ENCODE data around the gene VWA3A.
A peak's percentile ranks its signal among the peaks of the same experiment; 100 is the strongest.
"Not testable (repeated sequence)": the region's sequence is repeated elsewhere in the genome, so short reads cannot be mapped to it uniquely, and the experiment has no call there.

Gene VWA3A, protein sequence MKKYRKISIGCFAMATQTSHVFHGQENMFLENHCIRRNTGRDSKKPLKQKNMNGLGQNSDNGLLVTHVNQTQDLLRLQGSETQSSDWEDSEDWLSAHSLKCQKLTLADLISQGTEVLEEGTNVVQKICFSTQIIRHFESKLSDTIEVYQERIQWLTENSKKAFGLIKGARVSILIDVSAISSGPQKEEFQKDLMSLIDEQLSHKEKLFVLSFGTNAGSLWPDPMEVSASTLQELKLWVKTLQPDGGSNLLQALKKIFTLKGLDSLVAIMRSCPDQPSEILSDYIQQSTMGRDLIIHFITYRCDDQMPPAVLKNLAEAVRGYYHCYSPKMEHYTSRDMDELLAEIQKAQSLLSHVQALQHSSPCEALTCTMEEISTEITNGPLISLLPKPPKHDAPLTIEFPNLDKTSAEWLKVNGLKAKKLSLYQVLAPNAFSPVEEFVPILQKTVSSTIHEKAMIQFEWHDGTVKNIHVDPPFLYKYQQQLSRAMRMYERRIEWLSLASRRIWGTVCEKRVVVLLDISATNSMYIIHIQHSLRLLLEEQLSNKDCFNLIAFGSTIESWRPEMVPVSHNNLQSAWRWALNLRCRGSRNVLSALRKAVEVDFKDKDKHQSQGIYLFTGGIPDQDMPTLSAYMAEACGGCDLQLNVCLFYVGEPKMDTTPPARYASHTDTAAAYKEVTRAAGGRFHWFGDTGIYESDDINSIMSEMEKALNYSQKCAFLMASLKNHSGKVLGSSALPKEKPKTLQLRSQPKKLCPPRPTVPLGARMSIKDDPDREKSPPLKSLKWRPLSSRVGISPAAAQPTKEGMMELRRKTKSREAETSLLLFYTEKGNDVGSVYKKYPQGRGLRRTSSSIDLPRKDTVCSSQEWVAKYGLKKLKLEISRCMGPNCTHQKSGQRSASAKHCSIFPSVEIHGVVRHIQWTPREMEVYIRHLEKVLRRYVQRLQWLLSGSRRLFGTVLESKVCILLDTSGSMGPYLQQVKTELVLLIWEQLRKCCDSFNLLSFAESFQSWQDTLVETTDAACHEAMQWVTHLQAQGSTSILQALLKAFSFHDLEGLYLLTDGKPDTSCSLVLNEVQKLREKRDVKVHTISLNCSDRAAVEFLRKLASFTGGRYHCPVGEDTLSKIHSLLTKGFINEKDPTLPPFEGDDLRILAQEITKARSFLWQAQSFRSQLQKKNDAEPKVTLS

DNA sequence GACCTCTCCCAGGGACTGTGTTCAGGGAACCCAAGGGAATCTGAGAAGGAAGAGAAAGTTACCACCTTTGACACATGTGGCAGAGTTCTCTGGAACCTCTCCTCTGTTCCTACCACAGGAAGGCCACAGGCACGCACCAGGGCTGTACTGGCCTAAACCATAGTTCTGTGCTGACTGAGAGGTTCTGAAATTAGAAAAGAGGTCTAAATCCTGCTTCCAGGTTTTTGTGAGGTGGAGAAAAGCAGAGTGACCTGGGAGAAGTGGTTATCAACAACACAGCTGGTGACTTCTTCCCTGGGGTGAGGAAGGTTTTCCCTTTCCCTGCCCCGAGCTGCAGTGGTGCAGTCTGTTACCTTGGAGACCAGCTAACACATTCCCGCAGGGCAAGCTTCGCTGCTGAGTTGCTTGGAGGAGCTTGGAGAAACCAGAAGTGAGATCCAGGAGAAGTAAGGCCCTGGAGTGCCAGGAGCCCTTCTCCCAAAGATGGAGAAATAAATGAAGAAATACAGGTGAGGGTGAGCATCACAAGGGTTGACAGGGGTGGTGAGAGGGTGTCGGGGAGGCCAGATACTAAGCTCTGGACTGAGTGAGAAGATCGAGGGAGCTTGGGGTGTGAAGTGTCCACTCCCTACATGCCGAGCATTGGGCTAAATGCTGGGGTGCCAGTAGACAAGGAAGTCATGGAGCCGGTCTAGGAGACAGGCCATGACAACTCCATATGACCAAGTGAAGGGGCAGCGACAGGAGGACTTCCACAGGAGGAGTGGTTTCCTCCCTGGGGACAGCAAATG lies at the start of gene VWA3A:
Gene VWA3A, plus strand, starts transcription at position 399 of the 791 bp plus-strand sequence. Its CDS starts 97 bp downstream, at position 496.
- DNase-seq = no peak

DNA sequence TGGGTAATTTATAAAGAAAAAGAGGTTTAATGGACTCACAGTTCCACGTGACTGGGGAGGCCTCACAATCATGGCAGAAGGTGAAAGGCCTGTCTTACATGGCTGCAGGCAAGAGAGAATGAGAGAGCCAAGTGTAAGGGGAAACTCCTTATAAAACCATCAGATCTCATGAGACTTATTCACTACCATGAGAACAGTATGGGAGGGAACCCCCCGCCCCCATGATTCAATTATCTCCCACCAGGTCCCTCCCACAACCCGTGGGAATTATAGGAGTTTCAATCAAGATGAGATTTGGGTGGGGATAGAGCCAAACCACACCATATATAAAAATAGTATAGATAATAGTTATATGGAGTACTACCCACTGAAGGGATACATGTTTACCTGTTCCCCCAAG lies 48.5 kb upstream of the VWA3A start:
- DNase-seq = peak in 2 of 3 donors; percentile 25 to 39

DNA sequence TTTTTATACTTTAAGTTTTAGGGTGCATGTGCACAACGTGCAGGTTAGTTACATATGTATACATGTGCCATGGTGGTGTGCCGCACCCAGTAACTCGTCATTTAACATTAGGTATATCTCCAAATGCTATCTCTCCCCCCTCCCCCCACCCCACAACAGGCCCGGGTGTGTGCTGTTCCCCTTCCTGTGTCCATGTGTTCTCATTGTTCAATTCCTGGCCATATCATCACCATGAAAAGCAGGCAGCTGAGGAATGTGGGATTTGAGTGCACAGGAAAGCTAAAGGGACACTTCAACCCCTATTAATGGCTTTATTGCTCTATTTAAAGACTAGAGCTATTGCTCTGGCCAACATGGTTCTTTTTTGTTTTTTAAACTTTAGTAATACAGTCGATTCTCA lies 46.5 kb upstream of the VWA3A start:
- not testable (repeated sequence) for DNase-seq

DNA sequence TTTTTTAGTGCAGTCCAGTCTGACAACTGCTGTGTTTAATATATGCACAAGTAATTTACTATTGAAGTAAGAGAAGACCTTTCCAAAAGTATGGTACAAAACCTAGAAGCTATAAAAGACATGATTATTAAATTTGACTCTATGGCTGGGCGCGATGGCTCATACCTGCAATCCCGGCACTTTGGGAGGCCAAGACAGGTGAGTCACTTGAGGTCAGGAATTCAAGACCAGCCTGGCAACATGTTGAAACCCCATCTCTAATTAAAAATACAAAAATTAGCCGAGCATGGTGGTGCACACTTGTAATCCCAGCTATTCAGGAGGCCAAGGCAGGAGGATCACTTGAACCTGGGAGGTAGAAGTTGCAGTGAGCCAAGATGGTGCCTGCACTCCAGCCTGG lies 41.4 kb upstream of the VWA3A start:
- DNase-seq = no peak

DNA sequence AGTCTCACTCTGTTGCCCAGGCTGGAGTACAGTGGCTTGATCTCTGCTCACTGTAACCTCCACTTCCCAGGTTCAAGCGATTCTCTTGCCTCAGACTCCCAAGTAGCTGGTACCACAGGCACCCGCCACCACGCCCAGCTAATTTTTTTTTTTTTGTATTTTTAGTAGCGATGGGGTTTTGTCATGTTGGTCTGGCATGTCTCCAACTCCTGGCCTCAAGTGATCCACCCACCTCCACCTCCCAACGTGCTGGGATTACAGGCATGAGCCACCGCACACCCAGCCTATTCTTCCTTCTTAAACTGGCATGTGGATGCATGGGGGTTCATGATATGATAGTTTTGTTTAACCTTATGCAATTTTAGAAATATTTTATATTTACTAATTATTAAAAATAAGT lies 39.4 kb upstream of the VWA3A start:
- no peak for DNase-seq

DNA sequence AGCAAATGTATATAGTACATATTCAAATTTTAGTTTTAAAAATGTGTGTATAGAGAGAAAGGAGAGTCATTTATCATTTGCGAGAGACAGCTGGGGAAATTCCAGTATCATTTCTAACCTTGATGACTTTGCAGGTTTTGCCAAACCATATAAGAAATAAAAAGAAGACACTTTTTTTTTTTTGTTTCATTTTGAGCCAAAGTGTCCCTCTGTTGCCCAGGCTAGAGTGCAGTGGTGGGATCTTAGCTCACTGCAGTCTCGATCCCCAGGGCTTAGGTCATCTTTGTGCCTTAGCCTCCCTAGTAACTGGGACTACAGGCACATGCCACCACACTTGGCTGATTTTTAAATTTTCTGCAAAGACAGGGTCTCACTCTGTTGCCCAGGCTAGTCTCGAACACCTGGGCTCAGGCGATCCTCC lies 38.4 kb upstream of the VWA3A start:
- no peak for DNase-seq

DNA sequence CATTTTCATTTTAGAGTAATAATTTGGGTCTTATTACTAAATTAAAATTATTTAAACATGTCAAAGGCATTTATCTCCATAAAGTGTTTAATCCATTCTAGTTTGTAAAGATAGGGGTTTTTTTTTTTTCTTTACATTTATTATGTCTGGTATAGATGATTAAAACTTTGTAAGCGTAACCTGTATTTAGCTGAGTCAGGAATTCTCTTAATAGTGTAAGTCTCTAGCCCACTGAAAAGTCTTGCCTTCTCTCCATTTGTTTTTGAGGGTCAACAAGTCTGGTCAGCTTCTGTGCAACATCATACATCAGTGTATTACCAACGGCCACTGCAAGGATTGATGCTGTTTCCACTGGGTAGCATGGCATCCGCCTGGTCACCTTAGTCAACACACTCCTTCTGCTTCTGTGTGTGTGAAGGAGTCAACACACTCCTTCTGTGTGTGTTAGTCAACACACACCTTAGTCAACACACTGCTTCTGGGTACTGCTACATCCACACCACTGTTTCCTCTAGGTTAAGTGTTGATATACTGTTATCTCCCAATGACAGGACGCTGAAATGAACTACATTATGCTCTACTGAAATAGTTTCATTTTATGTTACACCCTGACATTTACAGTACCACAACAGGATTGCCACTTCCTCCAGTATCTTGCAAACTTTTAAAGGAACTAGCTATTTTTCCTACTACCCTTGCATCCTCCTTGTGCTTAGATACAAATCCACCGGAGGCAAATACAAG lies 37.3 kb upstream of the VWA3A start:
- no peak for DNase-seq

DNA sequence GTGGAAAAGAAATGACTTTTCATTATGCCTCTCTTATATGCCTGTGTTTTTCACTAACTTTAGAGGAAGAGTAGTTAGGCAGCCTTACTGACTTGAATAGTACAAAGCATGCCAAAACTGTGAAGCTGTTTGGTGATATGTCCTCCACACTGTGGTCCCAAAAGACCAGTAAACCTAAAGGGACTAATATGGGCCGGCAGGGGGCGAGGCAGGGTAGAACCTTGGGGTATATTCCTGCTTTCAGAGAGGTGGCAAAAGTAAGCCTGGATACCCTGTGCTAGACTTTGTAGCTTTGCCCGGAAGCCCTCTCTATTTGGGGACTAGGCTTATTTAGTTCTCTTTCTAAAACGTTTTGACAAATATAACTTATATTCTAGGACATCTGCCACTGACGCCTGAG lies 36.5 kb upstream of the VWA3A start:
- DNase-seq = no peak

DNA sequence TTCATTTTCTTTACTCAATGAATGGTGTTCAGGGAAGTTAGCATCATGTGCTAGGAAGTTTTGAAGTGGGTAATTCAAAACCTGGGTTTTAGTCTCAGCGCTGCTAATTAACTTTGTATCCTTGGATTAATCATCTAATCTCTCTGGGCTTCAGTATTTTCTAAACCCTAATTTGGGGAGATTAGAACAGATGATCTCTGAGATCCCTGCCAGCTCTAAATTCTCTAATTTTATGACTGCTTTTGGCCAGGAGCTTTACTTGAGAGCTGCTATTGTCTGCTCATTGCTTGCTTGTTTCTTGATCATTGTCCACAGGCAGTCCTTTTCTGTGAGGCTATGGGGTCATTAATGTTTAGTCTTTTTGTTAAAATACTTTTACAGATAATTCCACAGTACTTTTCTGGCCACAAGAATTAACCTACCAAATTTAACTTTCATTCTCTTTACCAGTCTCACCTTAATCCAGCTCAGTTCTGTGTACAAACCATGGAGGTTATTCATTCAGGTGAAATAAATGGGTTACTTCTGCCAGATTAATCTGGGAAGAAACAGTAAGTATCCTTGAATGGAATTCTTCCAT lies 28.4 kb upstream of the VWA3A start:
- no peak for DNase-seq

DNA sequence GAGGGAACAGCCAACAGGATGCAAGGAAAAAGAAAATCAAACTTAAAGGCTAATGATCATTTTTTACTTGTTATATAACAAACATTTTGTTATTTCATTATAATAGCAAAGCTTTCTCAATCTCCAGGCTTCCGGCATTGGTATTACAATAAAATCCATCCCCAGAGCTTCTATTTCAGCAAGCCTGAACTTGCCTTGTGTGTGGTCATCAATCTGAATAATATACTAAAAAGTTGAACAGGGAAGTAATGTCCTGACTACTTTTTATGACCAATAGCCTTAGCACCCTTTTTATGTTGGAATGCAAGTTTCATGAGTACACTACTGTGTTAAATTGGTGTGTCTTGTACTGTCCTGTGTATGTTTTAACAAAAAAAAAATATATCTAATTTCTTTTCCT lies 27.1 kb upstream of the VWA3A start:
- DNase-seq = no peak

DNA sequence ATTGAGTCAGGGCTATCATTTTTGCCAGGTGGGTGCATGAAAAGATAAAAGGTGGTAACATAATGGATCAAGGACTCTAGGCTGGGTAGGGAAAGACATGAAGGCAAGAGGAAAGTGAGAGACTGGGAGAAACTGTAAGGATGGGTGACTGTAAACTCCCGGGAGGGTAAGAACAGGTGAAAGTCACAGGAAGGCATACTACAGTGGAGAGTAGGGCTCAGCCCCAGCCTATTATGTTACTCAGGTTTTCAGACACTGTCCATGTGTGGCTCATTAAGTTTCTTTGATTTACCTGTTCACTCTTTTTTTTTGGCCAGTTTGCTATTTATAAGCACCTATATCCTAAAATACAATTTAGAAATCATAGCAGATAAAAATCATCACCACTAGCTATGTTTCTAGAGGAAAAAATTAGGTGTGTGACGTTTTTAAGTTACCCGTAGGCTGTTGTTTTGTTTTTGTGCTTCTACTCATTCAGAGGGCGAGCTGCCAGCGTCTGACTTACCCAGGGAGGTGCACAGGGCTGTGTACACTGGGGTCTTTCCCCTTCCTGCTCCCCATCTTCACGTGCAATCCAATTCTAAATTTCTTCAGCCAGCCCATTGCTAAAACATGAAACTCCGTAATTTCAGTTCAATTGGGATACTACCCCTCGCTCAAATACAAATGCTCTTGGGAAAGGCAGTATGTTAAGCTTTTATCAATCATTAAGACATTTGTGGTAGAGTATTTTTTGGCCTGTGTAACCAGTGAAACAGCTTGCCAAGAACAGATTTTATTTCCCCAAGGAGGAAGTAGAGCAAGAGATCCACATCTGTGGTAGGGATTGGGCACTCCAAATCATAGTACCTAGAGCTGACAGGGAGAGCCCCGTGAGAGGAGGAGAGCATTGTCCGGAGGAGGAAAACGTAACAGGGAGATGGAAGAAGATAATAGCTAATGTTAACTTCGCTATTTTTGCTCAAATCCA lies 21.7 kb upstream of the VWA3A start:
- DNase-seq = no peak

DNA sequence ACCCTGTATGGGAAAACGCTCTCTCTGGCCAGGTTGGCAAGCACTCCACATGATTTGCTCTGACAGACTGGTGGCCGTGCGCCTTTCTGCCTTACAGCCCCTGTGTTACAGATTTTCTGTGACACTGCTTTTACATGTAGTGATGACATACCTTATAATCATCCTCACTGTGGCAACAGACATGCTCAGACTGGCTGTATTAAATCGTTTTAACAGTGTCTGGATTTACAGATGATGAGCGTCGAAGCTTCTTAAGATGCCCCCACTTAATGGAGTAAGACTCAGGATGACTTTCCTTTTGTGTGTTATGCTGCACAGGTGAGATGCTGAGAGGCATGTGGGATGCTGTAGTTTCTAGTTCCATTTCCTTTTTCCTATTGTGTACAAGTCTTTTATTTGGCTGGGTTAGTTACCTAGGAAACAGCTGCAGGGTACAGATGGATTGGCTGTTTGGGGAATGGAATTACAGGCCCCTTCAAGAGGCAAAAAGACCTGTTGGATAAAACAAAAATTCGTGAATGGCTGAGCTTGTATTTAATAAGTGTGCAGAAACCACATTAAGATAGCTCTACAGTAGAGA lies 20.9 kb upstream of the VWA3A start:
- no peak for DNase-seq

DNA sequence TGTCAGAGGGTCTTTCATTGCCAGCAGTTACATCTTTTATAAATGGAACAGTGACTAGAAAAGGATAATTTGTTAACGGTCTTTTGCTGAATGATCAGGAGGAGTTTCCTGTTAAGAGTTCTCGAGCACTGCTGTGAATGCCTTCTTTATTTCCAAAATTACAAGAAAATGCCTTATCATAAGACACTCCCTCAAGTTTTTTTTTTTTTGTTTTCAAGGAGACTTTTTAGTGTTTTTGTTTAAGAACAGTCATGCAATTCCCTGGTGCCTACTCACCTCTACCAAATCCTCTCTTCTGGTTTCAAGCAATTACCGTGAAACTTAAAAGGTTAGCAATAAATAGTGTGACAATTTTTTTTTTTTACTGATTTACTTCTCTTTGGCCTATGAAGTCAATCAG lies 19.0 kb upstream of the VWA3A start:
- no peak for DNase-seq

DNA sequence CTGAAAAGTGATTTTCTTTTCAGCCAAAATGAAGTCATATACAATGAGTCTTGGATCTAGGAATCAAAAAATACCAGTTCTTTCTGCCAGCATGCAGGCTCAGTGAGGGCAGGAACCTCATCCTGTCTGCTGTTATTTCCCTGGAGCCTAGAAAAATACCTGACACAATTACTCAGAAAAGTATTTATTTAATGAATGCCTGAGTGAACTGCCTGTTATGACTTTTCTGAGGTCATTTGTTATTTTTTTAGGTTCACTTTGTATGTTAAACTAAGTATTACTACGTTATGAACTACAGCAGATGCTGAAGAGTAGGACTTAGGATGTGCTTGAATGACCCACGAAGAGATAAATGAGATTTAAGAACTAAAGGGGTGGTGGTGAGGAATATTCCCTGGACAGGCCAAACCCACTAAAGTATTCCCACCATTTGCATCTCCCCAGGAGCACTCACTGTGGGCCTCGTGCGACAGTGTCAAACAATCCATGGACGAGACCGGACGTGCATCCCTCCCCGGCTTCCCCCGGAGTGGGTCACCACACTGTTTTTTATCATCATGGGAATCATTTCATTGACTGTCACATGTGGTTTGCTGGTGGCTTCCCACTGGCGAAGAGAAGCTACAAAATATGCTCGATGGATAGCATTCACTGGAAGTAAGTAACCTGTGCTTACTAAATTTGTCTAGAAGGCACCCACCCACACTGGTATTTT lies 17.1 kb upstream of the VWA3A start:
- no peak for DNase-seq

DNA sequence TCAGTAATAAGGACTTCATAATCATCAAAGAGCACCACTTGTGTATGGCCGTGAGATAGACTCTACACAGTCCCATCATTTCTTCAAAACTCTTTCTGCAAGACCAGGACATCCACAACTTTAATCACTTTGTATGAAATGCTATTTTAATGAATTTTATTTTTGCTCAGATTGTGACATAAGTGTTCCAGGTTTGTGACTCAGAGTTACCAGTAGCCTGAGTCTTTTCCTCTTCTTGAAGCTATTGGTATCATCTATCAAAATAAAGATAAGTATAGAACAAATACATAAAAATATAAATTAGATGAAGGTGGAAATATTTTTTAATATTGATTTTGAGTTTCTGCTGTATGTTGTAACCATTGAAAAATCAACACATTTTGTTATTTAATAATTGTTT lies 16.6 kb upstream of the VWA3A start:
- DNase-seq = no peak

DNA sequence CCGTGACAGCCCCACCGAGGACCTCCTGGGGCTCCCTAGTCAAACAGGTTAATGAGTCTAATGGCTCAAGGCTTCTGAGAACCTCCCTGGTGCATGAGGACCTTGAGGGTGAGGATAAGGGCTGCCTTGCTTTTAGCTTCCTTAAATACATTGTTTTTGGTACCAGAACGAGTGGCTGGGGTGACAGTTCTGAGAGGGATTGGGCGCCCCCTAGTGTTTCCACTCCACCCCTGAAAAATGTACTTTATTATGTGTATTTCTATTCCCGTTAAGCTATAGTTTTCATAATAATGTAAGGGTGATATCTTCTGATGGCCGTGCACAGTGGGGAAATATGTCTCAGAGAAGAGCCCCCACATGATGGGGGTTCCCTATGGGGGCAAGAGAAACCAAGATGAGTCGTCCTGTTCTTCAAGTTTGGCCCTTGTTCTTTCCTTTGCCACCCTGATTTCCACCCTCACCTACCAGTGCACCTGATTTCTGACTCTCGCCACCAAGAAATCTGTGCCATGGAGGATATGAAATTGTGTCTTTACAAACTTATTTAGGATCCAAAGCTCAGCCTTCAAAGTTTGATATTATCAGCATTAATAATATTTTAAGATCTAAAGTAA lies 14.5 kb upstream of the VWA3A start:
- DNase-seq = peak; percentile 70 to 86 (median 84)

DNA sequence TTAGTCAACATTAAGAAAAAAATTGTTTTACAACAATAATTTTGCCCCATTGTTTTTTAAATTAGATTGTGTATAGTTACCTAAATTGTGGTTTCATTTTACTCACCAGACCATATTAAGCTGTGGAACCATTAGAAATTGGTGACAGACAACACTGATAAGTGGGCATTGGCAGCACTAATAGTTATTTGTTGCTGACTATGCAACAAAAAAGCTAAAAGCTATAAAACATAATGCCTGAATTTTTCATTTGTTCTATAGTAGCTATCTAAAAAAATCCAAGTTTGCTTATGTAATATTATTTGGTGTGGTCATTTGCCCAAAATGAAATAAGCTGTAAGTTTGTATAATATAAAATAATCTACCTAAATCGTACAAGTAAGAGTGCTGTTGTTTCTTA lies 13.7 kb upstream of the VWA3A start:
- DNase-seq = no peak

DNA sequence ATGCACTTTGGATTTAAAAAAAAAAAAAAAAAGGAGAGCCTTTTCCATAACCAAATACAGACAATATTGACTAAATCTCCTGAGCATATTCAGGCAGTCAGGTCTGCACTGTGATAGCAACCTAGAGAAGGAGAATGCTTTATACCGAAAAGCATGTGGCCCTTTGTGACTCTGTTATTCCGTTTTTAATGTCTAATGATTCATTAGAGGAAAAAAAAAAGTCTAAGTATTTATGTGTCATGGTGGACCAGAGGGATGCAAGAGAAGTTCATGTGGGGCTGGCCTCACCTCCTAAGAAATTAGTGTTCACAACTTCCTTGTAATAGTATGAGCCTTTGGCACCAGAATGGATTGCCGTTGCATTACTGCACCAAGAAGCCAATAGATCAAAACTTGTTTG lies 11.3 kb upstream of the VWA3A start:
- DNase-seq = no peak

DNA sequence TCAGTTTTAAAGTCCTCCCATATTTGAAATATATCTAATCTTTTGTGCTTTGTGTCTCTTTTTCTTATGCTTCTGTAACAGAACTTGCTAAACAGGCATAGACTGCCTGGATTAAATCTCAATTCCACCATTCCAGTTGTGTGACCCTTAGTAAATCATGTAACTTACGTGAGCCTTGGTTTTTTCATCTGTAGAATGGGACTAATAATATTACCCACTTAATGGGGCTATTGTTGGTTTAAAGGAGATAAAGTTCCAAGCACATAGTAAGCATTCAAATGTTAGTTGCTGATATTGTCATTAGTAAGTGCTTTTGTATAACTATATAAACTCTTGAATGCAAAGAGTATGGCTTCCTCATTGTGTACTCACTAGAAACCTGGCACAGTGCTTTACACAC lies 5.9 kb upstream of the VWA3A start:
- DNase-seq = no peak
